Endothelial cell of umbilical vein (primary cell): Measurements from ENCODE around the gene KMT5B. TPM values are rescaled to one million over a fixed set of nuclear protein-coding genes. Genes with fewer than 3 reads are reported as not detected.

Experiments
- BruUV-seq: library from RNA; stranded (reverse); fragments of 400-500 nt; replicated peaks from 2 replicates; lab custom pipeline; 2021; lab: Mats Ljungman, UMichigan
- CTCF ChIA-PET: fragments of 300-600, 350-600 bp; sonication (Branson Sonifier 250); formaldehyde crosslinking; loops from one replicate; lab custom pipeline; 2021; ENCODE audit warnings: antibody characterized with exemption, inconsistent platforms; lab: Charles Lee
- POLR2A ChIA-PET: fragments of 300-600, 350-600 bp; sonication (Branson Sonifier 250); formaldehyde crosslinking; loops from one replicate; lab custom pipeline; 2021; ENCODE audit warnings: antibody characterized with exemption, inconsistent platforms; lab: Charles Lee
- DNase-seq: peaks from one replicate; pipeline ENCODE4 v3.0.0-alpha.2; 2011; ENCODE audit warnings: low read depth, low spot score
- FAIRE-seq: peaks from 2 replicates; lab custom pipeline; 2011; peaks lifted over from hg19 to GRCh38; lab: Jason Lieb, UNC
- H2AFZ ChIP-seq: 2 replicates; pipeline ENCODE4 v1.6.0; 2012; ENCODE audit warnings: low read depth, low read length, control low read depth, inconsistent platforms
- H3K27ac ChIP-seq: 2 replicates; pipeline ENCODE4 v1.5.1; 2011; ENCODE audit warnings: low read depth, mild to moderate bottlenecking, control low read depth, low read length, moderate library complexity; ENCODE audit not compliant: insufficient read depth
- H3K27me3 ChIP-seq, 2 experiments: 2 replicates each; pipeline versions ENCODE4 v1.6.0 to v1.6.1; 2011; ENCODE audit warnings: low read length in 2 of 2, mixed read lengths in 1 of 2; ENCODE audit not compliant: control insufficient read depth in 2 of 2, insufficient read depth in 2 of 2
- H3K36me3 ChIP-seq, 2 experiments: 2 replicates in 1 of 2; 3 replicates in 1 of 2; pipeline ENCODE4 v1.5.1; 2011; ENCODE audit warnings: low read length in 2 of 2, mild to moderate bottlenecking in 1 of 2, moderate library complexity in 1 of 2; ENCODE audit not compliant: control insufficient read depth in 2 of 2, insufficient read depth in 2 of 2; ENCODE audit errors: extremely low read depth in 1 of 2
- H3K4me1 ChIP-seq: 3 replicates; pipeline ENCODE4 v1.5.1; 2011; ENCODE audit warnings: mild to moderate bottlenecking, low read length; ENCODE audit not compliant: control insufficient read depth, insufficient read depth; ENCODE audit errors: extremely low read depth
- H3K4me2 ChIP-seq: 2 replicates; pipeline ENCODE4 v1.6.1; 2011; ENCODE audit warnings: low read length, control low read depth, mixed read lengths; ENCODE audit not compliant: insufficient read depth
- H3K4me3 ChIP-seq, 3 experiments: fragments of 200-600 bp in 1 of 3; sonication (generic), shearing (Covaris generic) in 1 of 3; replicated peaks in 1 of 3; 2 replicates each; pipeline ENCODE4 v1.5.1; 2011 to 2016; ENCODE audit warnings: control low read depth in 3 of 3, low read length in 3 of 3, mild to moderate bottlenecking in 2 of 3, inconsistent platforms in 1 of 3, low read depth in 1 of 3, moderate library complexity in 1 of 3; ENCODE audit not compliant: insufficient read depth in 1 of 3
- H3K79me2 ChIP-seq: 2 replicates; pipeline ENCODE4 v1.6.0; 2012; ENCODE audit warnings: low read length, inconsistent platforms; ENCODE audit not compliant: control insufficient read depth, insufficient read depth
- H3K9ac ChIP-seq: replicated peaks from 2 replicates; pipeline ENCODE3; 2011; ENCODE audit warnings: low read length, control low read depth; ENCODE audit not compliant: insufficient read depth; ENCODE audit errors: extremely low read depth
- H3K9me1 ChIP-seq: replicated peaks from 3 replicates; pipeline ENCODE4 v1.6.0; 2011; ENCODE audit warnings: mild to moderate bottlenecking, low read length; ENCODE audit not compliant: control insufficient read depth, insufficient read depth; ENCODE audit errors: extremely low read depth
- H3K9me3 ChIP-seq: replicated peaks from 2 replicates; pipeline ENCODE4 v1.5.1; 2012; ENCODE audit warnings: low read length, inconsistent platforms; ENCODE audit not compliant: control insufficient read depth, insufficient read depth
- H4K20me1 ChIP-seq: replicated peaks from 2 replicates; pipeline ENCODE3; 2011; ENCODE audit warnings: mild to moderate bottlenecking, low read length; ENCODE audit not compliant: control insufficient read depth, insufficient read depth; ENCODE audit errors: extremely low read depth
- EZH2 ChIP-seq: IDR thresholded peaks from 2 replicates; pipeline ENCODE4 v1.6.1; 2012; ENCODE audit warnings: borderline replicate concordance, low read depth, mild to moderate bottlenecking, moderate library complexity, low read length, inconsistent platforms; ENCODE audit not compliant: severe bottlenecking
- FOS ChIP-seq: IDR thresholded peaks from 2 replicates; pipeline ENCODE4 v1.6.1; 2011; ENCODE audit warnings: mild to moderate bottlenecking, low read length, moderate library complexity, borderline replicate concordance; ENCODE audit not compliant: insufficient read depth
- MYC ChIP-seq: IDR thresholded peaks from one replicate; pipeline ENCODE4 v1.6.1; 2011; ENCODE audit warnings: mild to moderate bottlenecking, low read depth, low read length
- dilution Hi-C: fragments of 300-500 bp; cut with MboI; formaldehyde crosslinking; loops from one replicate; pipeline ENCODE4 v1.15.0; 2019; ENCODE audit warnings: low sequenced_read_pairs; ENCODE audit not compliant: extremely low pct_ligation_motif_present
- intact Hi-C: fragments of 100-400 bp; cut with micrococcal nuclease; formaldehyde crosslinking; loops from one replicate; pipeline ENCODE4 v1.10.0; 2022
- polyA plus RNA-seq, 4 experiments: library from polyadenylated mRNA; depleted of rRNA in 3 of 4; stranded (reverse) in 3 of 4; unstranded in 1 of 4; fragments of >200 nt; gene quantifications; 2 replicates each; pipeline versions ENCODE4 v1.2.1 to v1.2.3, GENCODE V29; 2011 to 2012; ENCODE audit warnings: missing spikeins in 1 of 4
- total RNA-seq: library from RNA; stranded (reverse); gene quantifications from 2 replicates; pipeline ENCODE4 v1.2.3, GENCODE V29; 2021
- TF ChIP-seq, protein P1 (sequence below), 2 donors: IDR thresholded peaks; 1 replicate in 1 of 2; 2 replicates in 1 of 2; pipeline ENCODE4 v1.5.1; 2011; ENCODE audit warnings: low read length in 2 of 2, mild to moderate bottlenecking in 2 of 2, moderate library complexity in 2 of 2, control low read depth in 1 of 2, inconsistent platforms in 1 of 2, low read depth in 1 of 2; ENCODE audit not compliant: insufficient read depth in 1 of 2; ENCODE audit errors: extremely low read depth in 1 of 2

Gene KMT5B
- total and polyA plus RNA-seq, 2 donors (not counting 3 experiments of a cell fraction or from before 2014, with no cell fraction given), result 10.1 to 36.3 TPM

DNA sequence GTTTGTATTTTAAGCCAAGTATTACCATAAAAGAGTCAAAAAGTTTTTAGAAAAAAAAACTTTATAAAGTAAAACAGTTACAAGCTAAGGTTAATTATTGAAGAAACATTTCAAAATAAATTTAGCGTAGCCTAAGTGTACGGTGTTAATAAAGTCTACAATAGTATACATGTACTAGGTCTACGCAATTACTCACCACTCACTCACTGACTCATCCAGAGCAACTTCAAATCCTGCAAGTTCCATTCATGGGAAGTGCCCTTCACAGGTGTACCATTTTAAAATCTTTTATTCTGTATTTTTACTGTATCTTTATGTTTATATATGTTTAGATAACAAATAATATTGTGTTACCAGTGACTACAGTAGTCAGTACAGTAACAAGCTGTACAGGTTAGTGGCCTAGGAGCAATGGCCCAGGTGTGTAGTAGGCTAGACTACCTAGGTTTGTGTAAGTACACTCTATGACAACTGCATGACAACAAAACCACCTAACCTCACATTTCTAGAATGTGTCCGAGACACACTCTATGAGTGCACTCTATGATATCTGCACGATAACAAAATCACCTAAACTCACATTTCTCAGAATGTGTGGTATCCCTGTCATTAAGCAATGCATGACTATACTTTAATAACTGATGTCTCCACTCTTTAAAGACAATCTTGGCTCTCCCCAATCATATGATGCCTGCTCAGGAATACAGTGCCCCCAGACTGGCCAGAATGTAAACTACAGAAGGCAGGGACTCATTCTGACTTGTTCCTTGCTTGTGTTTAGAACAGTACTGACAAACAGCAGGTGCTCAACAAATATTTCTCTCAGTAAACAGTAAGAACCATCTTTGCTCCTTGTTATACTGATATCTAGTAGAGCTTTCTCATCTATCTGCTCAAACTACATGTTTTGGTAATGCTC, 21.2 kb downstream of the KMT5B start:
- Histone ChIP-seq H3K27me3 (no peaks in the 10 kb centered on the region), H3K4me3 (no peak overlapping the region), H3K9me1 (no peaks in the 10 kb centered on the region), H3K79me2 (peaks cover 61% of the 10 kb centered on the region), H3K4me1 (no peaks in the 10 kb centered on the region), H3K27ac (no peak overlapping the region), H2AFZ (no peak overlapping the region), H3K9ac (no peak overlapping the region), H4K20me1 (peaks cover 9% of the 10 kb centered on the region), H3K36me3 (peaks cover 0 to under 1% of the 10 kb centered on the region in 2 experiments), H3K9me3 (no peaks in the 10 kb centered on the region), H3K4me2 (no peak overlapping the region)
- ChIA-PET CTCF (interaction anchor here (1.4 to 1.7 kb wide), 3 partner anchors 12 to 17 kb away, joined by 3 to 5 read pairs (median 4); no protein-coding TSS in a partner anchor), POLR2A (no interaction called here)
- intact Hi-C loops, result no loop called here
- BruUV-seq, result no TSS peak
- DNase-seq, result no peak
- FAIRE-seq, result no peak
- dilution Hi-C loops, result no loop called here
- TF ChIP-seq FOS (peak; percentile 47), MYC (no peak), EZH2 (no peak)
- TF ChIP-seq, protein P1, sequence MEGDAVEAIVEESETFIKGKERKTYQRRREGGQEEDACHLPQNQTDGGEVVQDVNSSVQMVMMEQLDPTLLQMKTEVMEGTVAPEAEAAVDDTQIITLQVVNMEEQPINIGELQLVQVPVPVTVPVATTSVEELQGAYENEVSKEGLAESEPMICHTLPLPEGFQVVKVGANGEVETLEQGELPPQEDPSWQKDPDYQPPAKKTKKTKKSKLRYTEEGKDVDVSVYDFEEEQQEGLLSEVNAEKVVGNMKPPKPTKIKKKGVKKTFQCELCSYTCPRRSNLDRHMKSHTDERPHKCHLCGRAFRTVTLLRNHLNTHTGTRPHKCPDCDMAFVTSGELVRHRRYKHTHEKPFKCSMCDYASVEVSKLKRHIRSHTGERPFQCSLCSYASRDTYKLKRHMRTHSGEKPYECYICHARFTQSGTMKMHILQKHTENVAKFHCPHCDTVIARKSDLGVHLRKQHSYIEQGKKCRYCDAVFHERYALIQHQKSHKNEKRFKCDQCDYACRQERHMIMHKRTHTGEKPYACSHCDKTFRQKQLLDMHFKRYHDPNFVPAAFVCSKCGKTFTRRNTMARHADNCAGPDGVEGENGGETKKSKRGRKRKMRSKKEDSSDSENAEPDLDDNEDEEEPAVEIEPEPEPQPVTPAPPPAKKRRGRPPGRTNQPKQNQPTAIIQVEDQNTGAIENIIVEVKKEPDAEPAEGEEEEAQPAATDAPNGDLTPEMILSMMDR (IDR thresholded peaks at IDR 0.05; ENCODE audit: extremely low read depth in 1 of 2, insufficient read depth in 1 of 2, low read depth in 1 of 2, low read length in 2 of 2), result no peak
